Erythroblast (primary cell): ENCODE data around the gene CAMSAP1.

Source experiments
- DNase-seq, 2 experiments: peaks; one replicate each; lab custom pipeline; 2025; lab: John Stamatoyannopoulos, UW
- GATA1 ChIP-seq: IDR thresholded peaks from 2 replicates; pipeline ENCODE4 v1.6.1; 2011; ENCODE audit warnings: low read depth, mild to moderate bottlenecking, control low read depth, low read length, moderate library complexity
- POLR2A ChIP-seq: IDR thresholded peaks from 2 replicates; pipeline ENCODE4 v1.6.1; 2011; ENCODE audit warnings: mild to moderate bottlenecking, low read length

Gene CAMSAP1

DNA sequence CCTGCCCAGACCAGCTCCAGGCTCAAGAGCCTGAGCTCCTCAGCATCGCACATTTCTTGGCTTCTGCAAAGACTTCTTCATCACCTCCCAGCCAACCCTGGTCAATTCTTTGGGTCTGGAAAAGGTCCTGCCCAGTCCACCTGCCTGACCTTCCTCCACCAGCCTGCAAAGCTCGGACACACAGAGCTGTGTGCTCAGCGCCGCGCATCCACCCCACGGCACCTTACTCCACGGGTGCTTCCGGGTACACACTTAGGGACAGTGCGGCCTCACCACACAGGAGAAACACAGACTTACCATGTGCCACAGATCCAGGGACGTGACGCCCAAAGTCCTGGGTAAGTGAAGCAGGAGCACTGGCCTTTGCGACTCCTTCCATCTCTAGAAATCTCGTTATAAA lies 108.1 kb downstream of the CAMSAP1 start:
- no peak for TF ChIP-seq GATA1
- TF ChIP-seq POLR2A = no peak
- no peak for DNase-seq

DNA sequence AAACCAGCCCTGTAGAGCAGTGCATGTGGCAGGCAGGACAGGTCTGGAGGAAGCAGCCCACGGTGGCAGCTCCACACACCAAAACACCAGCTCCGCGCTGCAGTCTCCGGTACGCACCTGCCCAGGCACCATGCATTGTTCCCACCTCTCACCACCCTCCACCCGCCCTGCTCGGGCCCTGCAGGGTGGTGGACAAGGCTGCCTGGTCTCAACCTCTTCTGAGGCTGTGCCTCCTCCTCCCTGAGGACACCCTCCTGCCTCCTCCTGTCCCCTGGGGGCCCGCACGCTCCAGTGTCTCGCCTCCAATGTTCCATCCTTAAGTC lies 109.1 kb downstream of the CAMSAP1 start:
- DNase-seq = no peak
- no peak for TF ChIP-seq GATA1
- TF ChIP-seq POLR2A = no peak

DNA sequence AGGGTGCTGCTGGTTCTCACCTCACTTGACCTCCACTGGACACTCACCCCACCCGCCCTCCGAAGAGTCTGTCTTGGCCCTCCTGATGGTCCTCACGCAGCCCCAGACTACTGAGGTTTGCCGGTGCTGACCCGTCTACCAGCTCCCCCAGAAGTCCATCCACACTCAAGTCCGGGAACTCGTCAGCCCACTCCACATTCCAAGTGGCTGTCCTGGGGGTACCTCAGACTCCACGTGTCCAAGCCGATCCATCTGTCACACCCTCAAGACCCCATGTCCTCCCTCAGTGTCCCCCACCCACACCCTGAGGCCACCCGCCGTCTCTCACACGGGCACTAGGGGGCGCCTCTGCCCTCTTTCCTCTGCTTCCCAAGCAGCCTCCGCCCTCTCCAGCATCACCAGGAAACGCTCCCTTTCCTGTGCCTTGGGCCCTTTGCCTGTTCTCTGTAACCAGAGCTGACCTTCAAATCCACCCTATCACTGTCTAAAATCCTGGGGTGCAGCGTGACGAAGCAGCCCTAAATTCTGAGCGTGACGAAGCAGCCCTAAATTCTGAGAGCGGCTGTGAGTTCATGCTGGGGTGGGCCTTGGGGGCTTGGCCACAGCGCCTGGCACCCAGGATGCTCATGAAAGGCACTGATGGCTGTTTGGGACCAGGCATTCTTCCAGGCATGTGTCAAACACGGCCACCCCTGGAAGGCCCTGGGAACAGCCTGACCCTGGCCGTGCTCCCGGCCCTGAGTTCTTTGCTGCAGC lies 109.7 kb downstream of the CAMSAP1 start:
- peak; percentile 32 to 55 for DNase-seq
- TF ChIP-seq GATA1 (no peak), POLR2A (no peak)

DNA sequence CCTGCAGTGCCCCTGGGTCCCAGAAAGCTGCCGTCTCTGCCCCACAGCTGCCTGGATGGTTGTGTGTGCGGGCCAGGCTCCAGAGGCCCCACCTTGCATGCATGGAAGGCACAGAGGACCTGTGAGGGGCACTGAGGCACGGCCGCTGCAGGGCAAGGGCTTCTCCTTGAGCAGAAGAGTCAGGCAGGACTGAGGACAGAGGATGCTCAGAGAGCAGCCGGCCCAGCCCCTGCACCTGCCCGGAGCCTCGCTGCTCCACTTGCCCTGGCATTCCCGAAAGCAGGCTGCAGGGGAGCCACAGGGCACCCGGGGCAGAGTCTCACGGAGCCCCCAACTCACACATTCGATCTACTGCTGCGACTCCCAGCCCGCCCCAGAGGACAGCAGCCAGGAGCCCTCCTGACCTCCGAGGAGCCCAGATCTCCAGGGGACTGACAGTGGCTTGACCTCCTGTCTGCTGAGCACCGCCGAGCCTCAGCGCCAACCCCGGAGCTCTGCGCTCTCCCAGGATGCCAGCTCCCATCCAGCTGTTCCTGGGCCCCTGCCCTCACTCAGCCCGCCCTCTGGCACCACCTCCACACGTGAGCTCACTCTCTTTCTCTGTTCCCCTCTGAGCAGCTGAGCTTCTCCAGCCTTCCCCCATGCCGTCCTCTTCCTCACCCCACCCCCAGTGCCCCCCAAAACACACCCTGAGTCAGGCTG lies 110.4 kb downstream of the CAMSAP1 start:
- no peak for DNase-seq
- TF ChIP-seq GATA1 (no peak), POLR2A (no peak)

DNA sequence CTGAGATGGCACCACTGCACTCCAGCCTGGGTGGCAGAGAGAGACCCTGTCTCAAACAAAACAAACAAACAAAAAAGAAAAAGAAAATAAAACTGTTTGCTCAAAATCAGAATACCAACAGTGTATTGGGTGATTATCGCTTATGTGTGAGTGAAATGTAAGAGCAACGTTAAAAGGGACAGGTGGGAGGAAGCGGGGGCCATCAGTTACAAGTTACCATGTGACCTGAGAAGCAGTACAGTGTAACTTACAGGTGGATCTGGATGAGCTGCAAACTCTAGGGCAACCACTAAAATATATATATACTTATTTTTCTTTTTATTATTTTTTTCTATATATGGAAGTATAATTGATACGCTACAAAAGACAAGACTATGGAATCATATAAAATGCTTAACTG lies 112.0 kb downstream of the CAMSAP1 start:
- DNase-seq = no peak
- TF ChIP-seq GATA1 = no peak
- no peak for TF ChIP-seq POLR2A

DNA sequence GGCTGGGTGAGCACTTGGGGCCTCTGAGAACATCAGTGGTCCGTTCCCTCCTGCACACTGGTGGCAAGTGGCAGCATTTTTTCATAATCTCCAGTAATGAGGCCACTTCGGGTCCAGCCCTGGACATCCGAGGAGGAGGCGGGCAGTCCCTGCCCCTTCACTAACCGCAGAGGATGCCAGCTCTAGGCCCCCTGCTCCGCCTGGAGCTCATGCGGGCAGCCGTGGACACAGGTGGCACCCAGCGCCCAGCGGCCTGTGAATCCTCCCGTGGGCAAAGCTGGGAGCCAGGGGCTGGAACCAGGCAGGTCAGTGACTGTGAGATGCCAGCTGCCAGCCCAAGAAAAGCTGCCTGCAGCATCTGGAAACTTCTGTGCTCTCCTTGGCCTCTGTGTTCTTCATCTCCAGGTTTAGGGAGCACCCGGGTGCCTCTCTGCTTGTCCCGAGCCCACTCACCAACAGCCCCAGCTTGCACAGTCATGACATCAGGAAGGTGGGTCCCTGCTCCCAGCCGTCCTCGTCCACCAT lies 112.9 kb downstream of the CAMSAP1 start:
- TF ChIP-seq GATA1 (no peak), POLR2A (no peak)
- no peak for DNase-seq

DNA sequence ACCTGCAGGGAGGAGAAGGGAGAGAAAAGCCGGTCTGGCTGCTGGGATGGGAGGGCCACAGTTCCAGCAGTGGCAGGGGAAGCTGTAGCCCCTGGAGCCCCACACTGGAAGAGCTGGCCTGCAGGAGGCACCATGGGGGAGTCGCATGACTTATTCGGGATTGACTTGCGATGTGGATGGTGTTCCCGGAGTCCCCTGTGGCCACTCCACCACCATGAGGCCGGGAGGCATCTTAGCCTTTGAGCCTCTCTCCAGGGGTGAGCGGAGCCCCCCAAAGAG lies 113.3 kb downstream of the CAMSAP1 start:
- TF ChIP-seq GATA1 (no peak), POLR2A (no peak)
- DNase-seq = no peak

DNA sequence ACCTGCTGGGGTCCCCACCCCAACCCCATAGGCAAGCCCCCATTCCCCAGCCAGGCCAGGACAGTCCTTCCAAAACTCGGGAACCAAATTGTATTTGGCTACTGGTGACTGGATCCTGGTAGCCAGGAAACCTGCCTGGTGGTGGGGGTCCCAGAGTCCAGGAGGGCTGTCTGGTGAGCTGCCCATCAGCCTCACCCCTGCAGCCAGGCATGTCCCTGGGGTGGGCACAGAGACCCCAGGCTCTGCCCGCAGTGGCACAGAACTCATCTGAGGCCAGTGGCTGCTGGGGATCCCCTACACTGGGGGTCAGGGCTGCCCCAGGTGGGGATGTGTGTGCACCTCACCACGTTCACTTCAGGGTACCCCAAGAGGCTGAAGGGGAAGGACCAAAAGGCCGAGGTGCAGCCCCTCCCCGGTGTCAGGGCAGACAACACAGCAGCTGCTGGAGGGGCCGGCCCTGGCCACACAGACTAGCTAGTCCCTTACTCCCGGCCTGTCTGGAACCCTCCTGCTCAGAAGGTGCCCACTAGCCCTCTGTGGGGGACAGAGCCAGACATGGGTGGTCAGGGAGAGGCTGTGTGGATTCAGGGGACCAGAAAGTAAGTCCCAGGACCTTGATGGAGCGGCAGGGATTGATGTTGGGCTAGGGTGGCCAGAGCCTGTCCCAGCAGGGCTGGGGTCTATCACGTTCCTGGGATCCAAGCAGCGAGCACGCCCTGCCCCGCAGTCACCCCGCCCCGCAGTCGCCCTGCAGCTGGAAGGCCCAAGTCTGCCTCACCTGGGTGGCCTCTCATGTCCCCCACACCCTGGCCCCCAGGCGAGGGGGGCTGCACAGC lies 113.9 kb downstream of the CAMSAP1 start:
- no peak for DNase-seq
- no peak for TF ChIP-seq GATA1
- no peak for TF ChIP-seq POLR2A

DNA sequence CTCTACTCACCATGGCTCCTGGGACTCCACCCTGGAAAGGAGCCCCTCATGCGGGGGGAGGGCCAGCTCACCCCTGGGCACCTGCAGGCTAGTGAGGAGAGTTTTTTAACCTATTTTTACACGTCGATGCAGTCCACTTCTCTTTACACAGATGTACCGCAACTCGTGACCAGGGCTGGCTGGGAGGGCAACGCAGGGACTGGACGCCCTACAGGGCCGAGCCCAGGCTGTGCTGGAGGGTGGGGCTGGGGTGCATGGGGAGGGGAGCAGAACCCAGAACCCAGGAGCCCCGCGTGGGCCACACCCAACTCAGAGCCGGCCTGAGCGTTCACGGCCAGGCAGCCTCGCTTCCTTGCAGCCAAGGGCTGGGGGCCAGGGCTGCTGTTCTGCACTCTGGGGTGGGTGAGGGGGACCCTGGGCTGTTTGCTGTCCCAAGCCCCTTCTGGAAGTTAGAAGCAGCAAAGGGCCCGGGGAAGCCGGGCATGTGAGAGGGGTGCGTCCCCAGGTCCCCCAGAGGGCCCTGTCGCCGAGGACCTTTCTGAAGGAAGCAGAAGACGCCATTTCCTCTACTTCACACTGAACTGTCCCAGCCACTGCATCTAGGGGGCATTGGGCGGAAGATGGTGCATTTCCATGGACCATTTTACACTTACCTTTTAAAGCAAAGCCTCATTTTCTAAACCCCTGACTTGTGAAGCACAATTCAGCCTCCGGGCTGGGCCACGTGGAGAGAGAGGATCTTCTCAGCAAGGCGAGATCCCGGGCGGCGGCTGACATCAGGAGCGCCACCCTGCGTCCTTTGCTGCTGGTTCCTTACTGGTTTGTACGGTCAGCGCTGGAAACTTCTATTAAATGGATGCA lies 114.8 kb downstream of the CAMSAP1 start:
- TF ChIP-seq GATA1 (no peak), POLR2A (no peak)
- no peak for DNase-seq

DNA sequence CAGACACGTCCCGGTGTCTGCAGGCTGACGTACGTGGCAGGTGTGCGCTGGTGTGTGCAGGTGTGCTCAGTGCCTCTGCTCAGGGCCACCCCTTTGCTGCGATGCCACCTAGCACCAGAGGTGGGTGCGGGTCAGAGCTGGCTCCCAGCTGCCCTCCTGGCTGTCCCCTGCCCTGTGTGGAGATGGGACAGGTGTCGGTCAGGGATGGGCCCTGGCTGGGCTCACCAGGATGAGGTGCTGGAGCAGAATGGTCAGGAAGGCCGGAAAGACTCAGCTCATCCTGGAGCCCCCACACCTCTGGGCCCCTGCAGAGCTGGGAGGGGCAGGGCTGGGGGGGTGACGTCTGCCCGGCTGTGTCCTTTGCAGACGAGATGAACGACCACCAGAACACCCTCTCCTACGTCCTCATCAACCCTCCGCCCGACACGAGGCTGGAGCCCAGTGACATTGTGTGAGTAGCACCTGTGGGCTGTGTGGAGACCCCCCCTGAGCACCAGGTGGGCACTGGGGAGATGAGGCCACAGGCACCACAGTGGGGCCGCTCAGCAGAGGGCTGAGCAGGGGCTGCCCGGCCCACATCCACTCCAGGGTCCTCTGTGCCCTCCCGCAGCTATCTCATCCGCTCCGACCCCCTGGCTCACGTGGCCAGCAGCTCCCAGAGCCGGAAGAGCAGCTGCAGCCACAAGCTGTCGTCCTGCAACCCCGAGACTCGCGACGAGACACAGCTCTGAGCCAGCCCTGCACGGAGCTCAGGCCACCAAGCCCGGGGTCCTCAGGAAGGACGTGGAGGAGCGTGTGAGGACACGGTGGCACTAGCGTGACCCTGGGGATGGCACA lies 115.7 kb downstream of the CAMSAP1 start:
- TF ChIP-seq POLR2A = no peak
- TF ChIP-seq GATA1 = no peak
- no peak for DNase-seq

DNA sequence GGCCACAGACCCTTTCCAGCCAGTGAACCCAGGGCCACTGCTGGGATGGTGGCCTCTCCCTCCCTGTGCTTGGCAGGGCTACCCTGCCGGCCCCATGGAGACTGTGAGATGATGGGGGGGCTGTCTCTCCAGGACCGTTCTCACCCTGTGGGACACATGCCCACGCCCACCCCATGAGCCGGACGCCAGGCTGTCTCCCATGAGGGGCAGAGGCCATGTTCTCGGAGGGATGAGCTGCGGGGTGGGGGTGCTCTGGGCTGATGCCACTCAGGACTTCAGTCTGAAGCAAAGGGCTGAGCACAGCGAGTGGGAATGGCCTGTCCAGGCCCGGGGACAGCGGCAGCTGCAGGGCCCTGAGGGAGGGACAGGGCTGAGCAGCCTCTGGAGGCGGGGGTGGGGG lies 116.5 kb downstream of the CAMSAP1 start:
- no peak for DNase-seq
- TF ChIP-seq GATA1 (no peak), POLR2A (no peak)

DNA sequence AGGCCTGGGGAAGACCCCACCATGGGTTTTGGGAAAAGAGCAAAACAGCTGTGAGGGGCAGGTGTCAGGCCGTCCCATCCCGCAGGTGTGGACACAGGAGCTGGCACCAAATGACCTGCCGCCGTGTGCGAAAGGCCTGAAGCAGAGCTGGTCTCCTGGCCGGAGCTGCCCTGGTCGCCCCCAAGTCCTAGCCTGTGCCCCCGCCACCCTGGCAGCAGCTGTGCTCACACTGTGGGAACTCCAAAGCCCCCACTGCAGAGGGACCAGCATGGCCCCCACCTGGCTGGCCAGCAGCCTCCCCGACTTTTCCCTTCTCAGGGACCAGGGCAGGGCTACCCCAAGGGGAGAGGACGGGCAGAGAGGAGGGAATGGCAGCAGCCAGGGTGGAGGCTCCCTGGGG lies 117.0 kb downstream of the CAMSAP1 start:
- TF ChIP-seq GATA1 (no peak), POLR2A (no peak)
- DNase-seq = no peak
